ENCODE data around the gene CDKAL1.

DNA sequence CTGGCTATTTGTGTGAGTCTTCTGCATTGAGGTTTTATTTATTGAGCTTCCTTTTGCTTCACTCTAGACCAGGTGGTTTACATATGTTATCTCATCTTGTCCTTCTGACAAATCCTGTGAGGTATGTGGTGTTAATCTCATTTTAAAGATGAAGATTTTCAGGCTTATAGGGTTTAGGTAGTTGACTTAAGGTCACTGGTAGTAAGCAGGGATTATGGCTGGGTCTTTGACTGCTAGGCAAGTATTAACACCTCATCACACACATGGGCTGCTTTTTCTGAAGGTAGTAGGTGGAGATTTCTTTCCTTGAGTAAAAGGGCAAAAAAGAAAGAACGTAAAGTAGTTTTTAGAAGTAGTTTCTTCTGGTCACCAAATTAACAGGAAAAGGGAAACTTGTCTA lies 72.6 kb downstream of the CDKAL1 start:
- TF ChIP-seq, protein P1, sequence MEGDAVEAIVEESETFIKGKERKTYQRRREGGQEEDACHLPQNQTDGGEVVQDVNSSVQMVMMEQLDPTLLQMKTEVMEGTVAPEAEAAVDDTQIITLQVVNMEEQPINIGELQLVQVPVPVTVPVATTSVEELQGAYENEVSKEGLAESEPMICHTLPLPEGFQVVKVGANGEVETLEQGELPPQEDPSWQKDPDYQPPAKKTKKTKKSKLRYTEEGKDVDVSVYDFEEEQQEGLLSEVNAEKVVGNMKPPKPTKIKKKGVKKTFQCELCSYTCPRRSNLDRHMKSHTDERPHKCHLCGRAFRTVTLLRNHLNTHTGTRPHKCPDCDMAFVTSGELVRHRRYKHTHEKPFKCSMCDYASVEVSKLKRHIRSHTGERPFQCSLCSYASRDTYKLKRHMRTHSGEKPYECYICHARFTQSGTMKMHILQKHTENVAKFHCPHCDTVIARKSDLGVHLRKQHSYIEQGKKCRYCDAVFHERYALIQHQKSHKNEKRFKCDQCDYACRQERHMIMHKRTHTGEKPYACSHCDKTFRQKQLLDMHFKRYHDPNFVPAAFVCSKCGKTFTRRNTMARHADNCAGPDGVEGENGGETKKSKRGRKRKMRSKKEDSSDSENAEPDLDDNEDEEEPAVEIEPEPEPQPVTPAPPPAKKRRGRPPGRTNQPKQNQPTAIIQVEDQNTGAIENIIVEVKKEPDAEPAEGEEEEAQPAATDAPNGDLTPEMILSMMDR (IDR thresholded peaks at IDR 0.05; ENCODE audit: extremely low read depth in 1 of 2, insufficient read depth in 1 of 2, low read depth in 1 of 2, low read length in 2 of 2) = no peak
- TF ChIP-seq POLR2A (IDR thresholded peaks at IDR 0.05; ENCODE audit: low read depth, low read length) = no peak
- no peak for TF ChIP-seq JUN (IDR thresholded peaks at IDR 0.05; ENCODE audit: borderline replicate concordance, insufficient read depth, insufficient read length, low read depth)
